Keratinocyte (primary cell): Measurements from ENCODE around the gene ACTN1. TPM values are rescaled to one million over a fixed set of nuclear protein-coding genes. Genes with fewer than 3 reads are reported as not detected.

Experiments used
- DNase-seq: peaks from one replicate; pipeline ENCODE4 v3.0.0-alpha.2; 2011; ENCODE audit warnings: low read depth, missing footprints, low spot score
- FAIRE-seq: peaks from 2 replicates; lab custom pipeline; 2011; peaks lifted over from hg19 to GRCh38; lab: Jason Lieb, UNC
- H2AFZ ChIP-seq: 2 replicates; pipeline ENCODE4 v1.6.0; 2012; ENCODE audit warnings: low read length, control low read depth, inconsistent platforms; ENCODE audit not compliant: control insufficient read depth
- H3K27ac ChIP-seq: 2 replicates; pipeline ENCODE4 v1.5.1; 2011; ENCODE audit warnings: low read length; ENCODE audit not compliant: control insufficient read depth, insufficient read depth
- H3K27me3 ChIP-seq: 3 replicates; pipeline ENCODE4 v1.6.0; 2011; ENCODE audit warnings: low read length; ENCODE audit not compliant: control insufficient read depth, insufficient read depth; ENCODE audit errors: extremely low read depth
- H3K36me3 ChIP-seq, 2 experiments: 2 replicates in 1 of 2; 3 replicates in 1 of 2; pipeline ENCODE4 v1.5.1; 2011; ENCODE audit warnings: low read length in 2 of 2, mild to moderate bottlenecking in 1 of 2; ENCODE audit not compliant: control insufficient read depth in 2 of 2, insufficient read depth in 2 of 2; ENCODE audit errors: extremely low read depth in 1 of 2
- H3K4me1 ChIP-seq: 3 replicates; pipeline ENCODE4 v1.5.1; 2011; ENCODE audit warnings: low read length; ENCODE audit not compliant: control insufficient read depth, insufficient read depth; ENCODE audit errors: extremely low read depth
- H3K4me2 ChIP-seq: 3 replicates; pipeline ENCODE4 v1.6.0; 2011; ENCODE audit warnings: low read depth, low read length; ENCODE audit not compliant: control insufficient read depth, insufficient read depth; ENCODE audit errors: extremely low read depth
- H3K4me3 ChIP-seq, 3 experiments: fragments of 200-600 bp in 1 of 3; sonication (generic) in 1 of 3; 2 replicates in 2 of 3; 3 replicates in 1 of 3; pipeline ENCODE4 v1.5.1; 2011 to 2016; ENCODE audit warnings: low read length in 3 of 3, mild to moderate bottlenecking in 3 of 3, control low read depth in 2 of 3, inconsistent platforms in 1 of 3, low read depth in 1 of 3, mixed read lengths in 1 of 3, mixed run types in 1 of 3, moderate library complexity in 1 of 3; ENCODE audit not compliant: control insufficient read depth in 2 of 3, insufficient read depth in 2 of 3; ENCODE audit errors: extremely low read depth in 1 of 3
- H3K79me2 ChIP-seq: 2 replicates; pipeline ENCODE4 v1.6.0; 2012; ENCODE audit warnings: low read length; ENCODE audit not compliant: control insufficient read depth, insufficient read depth
- H3K9ac ChIP-seq: 3 replicates; pipeline ENCODE4 v1.6.0; 2011; ENCODE audit warnings: low read length; ENCODE audit not compliant: control insufficient read depth, insufficient read depth; ENCODE audit errors: extremely low read depth
- H3K9me1 ChIP-seq: 3 replicates; pipeline ENCODE4 v1.6.0; 2011; ENCODE audit warnings: low read length; ENCODE audit not compliant: control insufficient read depth, insufficient read depth; ENCODE audit errors: extremely low read depth
- H3K9me3 ChIP-seq: 2 replicates; pipeline ENCODE4 v1.5.1; 2012; ENCODE audit warnings: low read depth, low read length; ENCODE audit not compliant: control insufficient read depth
- H4K20me1 ChIP-seq: 3 replicates; pipeline ENCODE4 v1.6.0; 2011; ENCODE audit warnings: low read length; ENCODE audit not compliant: control insufficient read depth, insufficient read depth; ENCODE audit errors: extremely low read depth
- EZH2 ChIP-seq: IDR thresholded peaks from one replicate; pipeline ENCODE4 v1.6.1; 2012; ENCODE audit warnings: inconsistent platforms, mild to moderate bottlenecking, low read length, moderate library complexity
- dilution Hi-C: fragments of 300-500 bp; cut with MboI; formaldehyde crosslinking; loops from one replicate; pipeline ENCODE4 v1.7.0; 2020; ENCODE audit warnings: low sequenced_read_pairs; ENCODE audit not compliant: extremely low pct_ligation_motif_present
- polyA plus RNA-seq, 5 experiments: library from polyadenylated mRNA; depleted of rRNA in 3 of 5; stranded (reverse) in 3 of 5; stranded (forward) in 1 of 5; unstranded in 1 of 5; fragments of >200 nt; gene quantifications; 1 replicate in 1 of 5; 2 replicates in 3 of 5; 3 replicates in 1 of 5; pipeline versions ENCODE4 v1.2.1 to v1.2.3, GENCODE V29; 2011 to 2012; ENCODE audit warnings: missing spikeins in 2 of 5, low read depth in 1 of 5, low replicate concordance in 1 of 5
- TF ChIP-seq, protein P1 (sequence below), 3 experiments: IDR thresholded peaks in 1 of 3; conservative IDR thresholded peaks in 1 of 3; optimal IDR thresholded peaks in 1 of 3; 2 replicates in 2 of 3; 3 replicates in 1 of 3; pipeline versions ENCODE3 to v1.5.1; 2011; ENCODE audit warnings: low read length in 3 of 3, mild to moderate bottlenecking in 3 of 3, moderate library complexity in 2 of 3, control low read depth in 1 of 3, inconsistent platforms in 1 of 3; ENCODE audit not compliant: insufficient read depth in 2 of 3; ENCODE audit errors: extremely low read depth in 1 of 3

ACTN1 gene
- polyA plus RNA-seq, 1 donor (not counting 4 experiments of a cell fraction or from before 2014, with no cell fraction given), result 558 TPM

DNA sequence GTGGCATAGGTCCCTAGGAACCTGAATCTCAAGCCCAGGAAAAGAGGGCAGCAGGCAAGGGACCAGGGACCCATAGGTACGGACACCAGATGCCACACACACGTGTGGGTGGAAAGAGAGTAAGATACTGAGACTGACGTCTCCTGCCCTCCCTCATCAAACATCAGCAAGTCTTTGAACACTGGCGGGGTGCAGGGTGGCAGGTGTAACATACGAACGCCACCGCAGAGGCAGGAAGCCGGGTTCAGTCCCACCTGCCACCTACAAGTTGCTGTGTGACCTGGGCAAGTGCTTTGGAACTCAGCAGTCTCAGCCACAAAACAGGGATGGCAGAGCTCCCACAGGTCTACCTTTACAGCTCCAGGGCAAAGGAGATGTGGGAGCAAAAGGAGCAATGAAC lies 11.1 kb downstream of the ACTN1 start:
- Histone ChIP-seq H3K27ac (no peak overlapping the region), H3K9me1 (peaks cover 25% of the 10 kb centered on the region), H3K79me2 (peaks cover 100% of the 10 kb centered on the region), H3K9me3 (no peaks in the 10 kb centered on the region), H3K4me3 (no peak overlapping the region), H3K9ac (no peak overlapping the region), H3K36me3 (peaks cover 22 to 74% of the 10 kb centered on the region in 2 experiments), H2AFZ (no peak overlapping the region), H3K27me3 (no peaks in the 10 kb centered on the region), H4K20me1 (peaks cover 97% of the 10 kb centered on the region), H3K4me1 (peaks cover 81% of the 10 kb centered on the region), H3K4me2 (no peak overlapping the region)
- DNase-seq (no peak), FAIRE-seq (no peak)
- TF ChIP-seq, protein P1, sequence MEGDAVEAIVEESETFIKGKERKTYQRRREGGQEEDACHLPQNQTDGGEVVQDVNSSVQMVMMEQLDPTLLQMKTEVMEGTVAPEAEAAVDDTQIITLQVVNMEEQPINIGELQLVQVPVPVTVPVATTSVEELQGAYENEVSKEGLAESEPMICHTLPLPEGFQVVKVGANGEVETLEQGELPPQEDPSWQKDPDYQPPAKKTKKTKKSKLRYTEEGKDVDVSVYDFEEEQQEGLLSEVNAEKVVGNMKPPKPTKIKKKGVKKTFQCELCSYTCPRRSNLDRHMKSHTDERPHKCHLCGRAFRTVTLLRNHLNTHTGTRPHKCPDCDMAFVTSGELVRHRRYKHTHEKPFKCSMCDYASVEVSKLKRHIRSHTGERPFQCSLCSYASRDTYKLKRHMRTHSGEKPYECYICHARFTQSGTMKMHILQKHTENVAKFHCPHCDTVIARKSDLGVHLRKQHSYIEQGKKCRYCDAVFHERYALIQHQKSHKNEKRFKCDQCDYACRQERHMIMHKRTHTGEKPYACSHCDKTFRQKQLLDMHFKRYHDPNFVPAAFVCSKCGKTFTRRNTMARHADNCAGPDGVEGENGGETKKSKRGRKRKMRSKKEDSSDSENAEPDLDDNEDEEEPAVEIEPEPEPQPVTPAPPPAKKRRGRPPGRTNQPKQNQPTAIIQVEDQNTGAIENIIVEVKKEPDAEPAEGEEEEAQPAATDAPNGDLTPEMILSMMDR (optimal IDR thresholded peaks at IDR 0.05 in 1 of 3, IDR thresholded peaks at IDR 0.05 in 1 of 3, conservative IDR thresholded peaks at IDR 0.05 in 1 of 3; ENCODE audit: extremely low read depth in 1 of 3, insufficient read depth in 2 of 3, low read length in 3 of 3), result no peak
- TF ChIP-seq EZH2, result no peak
- dilution Hi-C loops, result no loop called here

DNA sequence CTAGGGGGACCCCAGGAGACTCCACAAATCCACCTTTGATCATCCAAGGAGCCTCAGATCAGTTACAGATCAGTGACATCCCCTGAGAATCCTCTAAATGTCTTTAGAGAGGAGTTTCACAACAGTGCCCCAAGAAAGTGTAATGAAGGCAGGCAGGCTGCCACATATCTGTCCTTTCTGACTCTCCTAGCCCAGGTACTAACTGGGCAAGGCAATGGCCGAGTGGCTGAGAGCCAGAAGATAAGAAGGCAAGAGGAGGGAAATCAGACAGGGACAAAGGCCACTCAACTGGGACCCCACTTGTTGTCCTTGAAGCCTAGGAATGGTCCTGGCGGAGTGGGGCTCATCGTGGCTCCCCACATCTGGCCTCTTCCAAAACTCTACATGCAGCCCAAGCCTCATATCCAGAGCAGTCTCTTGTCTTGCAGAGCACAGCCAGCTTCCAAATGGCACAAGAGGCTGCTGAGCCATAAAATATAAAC lies 11.6 kb downstream of the ACTN1 start:
- FAIRE-seq (no peak), DNase-seq (no peak)
- Histone ChIP-seq H4K20me1 (peaks cover 95% of the 10 kb centered on the region), H3K9me3 (no peaks in the 10 kb centered on the region), H3K4me1 (peaks cover 83% of the 10 kb centered on the region), H3K9ac (no peak overlapping the region), H2AFZ (no peak overlapping the region), H3K9me1 (peaks cover 25% of the 10 kb centered on the region), H3K36me3 (peaks cover 20 to 76% of the 10 kb centered on the region in 2 experiments), H3K4me3 (no peak overlapping the region), H3K79me2 (peaks cover 100% of the 10 kb centered on the region), H3K27me3 (no peaks in the 10 kb centered on the region), H3K27ac (no peak overlapping the region), H3K4me2 (peak overlapping the region; percentile 19)
- dilution Hi-C loops, result no loop called here
- TF ChIP-seq, protein P1 (optimal IDR thresholded peaks at IDR 0.05 in 1 of 3, IDR thresholded peaks at IDR 0.05 in 1 of 3, conservative IDR thresholded peaks at IDR 0.05 in 1 of 3; ENCODE audit: extremely low read depth in 1 of 3, insufficient read depth in 2 of 3, low read length in 3 of 3), result no peak
- no peak for TF ChIP-seq EZH2
